Kasumi-1 (cell line): ENCODE data around the gene MED25.
"Not testable (repeated sequence)": the region's sequence is repeated elsewhere in the genome, so short reads cannot be mapped to it uniquely, and the experiment has no call there.

Experiments
- DNase-seq, 2 experiments: peaks; one replicate each; lab custom pipeline; 2025; lab: John Stamatoyannopoulos, UW

MED25 gene

DNA sequence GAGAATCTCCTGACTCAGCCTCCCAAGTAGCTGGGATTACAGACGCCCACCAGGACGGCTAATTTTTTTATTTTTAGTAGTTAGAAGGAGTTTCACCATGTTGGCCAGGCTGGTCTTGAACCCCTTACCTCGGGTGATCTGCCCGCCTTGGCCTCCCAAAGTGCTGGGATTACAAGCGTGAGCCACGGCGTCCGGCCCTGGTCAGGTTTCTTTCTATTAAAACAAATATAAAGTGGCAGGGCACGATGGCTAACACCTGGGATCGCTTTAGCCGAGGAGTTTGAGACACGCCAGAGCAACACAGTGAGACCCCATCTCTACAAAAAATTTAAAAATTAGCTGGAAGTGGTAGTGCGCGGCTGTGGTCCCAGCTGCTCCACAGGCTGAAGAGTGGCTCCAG, 1.5 kb upstream of the MED25 start:
- no peak for DNase-seq

GRCh38 chr19:49818649-49819370, 721 bp downstream of the MED25 start:
- DNase-seq: no peak

DNA sequence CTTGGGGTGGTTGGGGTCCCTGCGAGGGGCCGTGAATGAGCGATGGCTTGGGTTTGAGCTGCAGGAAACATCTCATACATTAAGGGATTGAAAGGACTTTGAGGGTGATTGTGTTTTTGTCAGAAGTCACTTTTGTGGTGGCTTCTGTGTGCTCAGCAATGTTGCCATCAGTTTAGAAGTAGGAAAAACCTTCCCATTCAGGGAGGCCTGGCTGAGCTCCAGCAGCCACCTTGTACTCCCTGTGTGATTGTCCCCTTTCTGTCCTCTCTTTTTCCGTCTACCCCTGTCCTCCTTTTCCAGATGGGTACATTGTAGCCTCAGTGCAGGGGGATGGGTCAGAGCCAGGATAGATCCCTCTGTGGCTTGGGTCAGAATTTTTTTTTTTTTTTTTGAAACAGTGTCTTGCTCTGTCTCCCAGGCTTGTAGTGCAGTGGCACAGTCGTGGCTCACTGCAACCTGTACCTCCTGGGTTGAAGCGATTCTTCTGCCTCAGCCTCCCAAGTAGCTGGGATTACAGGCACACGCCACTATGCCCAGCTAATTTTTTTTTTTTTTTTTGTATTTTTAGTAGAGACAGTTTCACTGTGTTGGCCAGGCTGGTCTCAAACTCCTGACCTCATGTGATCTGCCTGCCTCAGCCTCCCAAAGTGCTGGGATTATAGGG, 1.5 kb downstream of the MED25 start:
- DNase-seq: not testable (repeated sequence)

DNA sequence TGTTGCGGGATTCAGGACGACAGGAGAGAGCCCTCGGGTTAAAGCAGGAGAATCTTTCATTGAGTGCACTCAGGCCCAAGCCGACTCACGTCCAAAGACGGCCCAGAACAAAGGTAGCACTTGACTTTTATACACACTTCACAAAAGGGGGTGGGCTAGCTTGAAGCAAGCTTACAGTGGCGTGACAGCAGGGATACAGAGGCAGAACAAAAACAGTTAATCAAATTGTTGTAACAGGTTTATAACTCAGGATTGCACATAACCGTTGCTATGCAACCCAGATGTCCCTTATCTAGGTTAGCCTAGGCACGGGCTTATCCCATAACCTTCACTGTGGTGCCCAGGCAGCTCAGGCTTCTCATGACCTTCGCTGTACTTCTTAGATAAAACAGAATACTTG, 2.0 kb downstream of the MED25 start:
- DNase-seq: no peak

GRCh38 chr19:49823472-49823871, 5.4 kb downstream of the MED25 start:
- no peak for DNase-seq

DNA sequence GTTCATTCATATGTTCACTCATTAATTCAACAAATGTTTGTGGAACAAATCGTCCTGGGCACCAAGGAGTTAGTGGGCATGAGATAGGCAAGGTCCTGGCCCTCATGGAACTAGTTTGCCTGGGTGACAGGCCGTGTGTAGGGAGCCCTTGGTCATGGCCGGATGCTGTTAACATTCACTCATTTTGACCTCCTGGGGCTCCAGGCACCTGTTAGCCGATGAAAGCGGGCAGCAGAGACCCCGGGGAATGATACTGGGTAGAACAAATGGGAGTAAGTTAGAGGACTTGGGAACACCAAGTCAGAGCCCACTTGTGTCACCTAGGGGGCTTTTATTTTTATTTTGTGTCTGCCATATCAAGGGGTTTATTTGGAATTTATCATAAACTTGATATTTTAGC, 6.6 kb downstream of the MED25 start:
- DNase-seq: no peak

DNA sequence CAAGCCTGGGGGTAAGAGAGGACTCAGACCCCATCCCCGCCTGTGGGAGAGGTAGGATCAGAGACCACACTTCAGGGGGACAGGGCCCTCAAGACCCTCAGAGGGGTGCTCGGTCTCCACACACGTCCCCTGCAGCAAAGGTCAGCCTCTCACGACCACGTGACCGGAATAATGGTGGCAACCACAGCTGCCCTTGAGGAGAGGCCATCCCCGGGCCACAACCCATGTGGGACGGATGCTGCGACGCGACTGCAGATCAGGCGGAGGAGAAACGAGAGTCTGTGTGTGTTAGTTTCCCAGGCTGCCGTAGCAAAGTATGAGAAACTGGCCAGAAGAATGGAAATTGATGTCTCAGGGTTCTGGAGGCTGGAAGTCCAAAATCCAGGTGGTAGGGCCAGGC, 8.9 kb downstream of the MED25 start:
- DNase-seq: no peak

- no peak for DNase-seq
Observed at GRCh38 chr19:49829200-49829599, 11.1 kb downstream of the MED25 start.

DNA sequence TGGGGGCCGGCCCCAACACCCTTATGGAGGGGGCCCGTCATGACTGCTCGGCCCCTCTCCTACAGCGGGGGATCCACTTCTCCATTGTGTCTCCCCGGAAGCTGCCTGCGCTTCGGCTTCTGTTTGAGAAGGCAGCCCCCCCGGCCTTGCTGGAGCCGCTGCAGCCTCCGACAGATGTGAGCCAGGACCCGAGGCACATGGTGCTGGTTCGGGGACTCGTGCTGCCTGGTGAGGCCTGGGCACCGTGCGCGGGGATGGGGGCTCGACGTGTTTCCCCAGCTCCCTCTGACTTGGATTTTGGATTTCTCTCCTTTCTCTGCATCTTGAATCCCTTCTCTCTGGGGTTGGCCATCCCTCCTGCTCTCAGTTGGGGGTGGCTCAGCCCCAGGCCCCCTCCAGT, 11.6 kb downstream of the MED25 start:
- no peak for DNase-seq

DNA sequence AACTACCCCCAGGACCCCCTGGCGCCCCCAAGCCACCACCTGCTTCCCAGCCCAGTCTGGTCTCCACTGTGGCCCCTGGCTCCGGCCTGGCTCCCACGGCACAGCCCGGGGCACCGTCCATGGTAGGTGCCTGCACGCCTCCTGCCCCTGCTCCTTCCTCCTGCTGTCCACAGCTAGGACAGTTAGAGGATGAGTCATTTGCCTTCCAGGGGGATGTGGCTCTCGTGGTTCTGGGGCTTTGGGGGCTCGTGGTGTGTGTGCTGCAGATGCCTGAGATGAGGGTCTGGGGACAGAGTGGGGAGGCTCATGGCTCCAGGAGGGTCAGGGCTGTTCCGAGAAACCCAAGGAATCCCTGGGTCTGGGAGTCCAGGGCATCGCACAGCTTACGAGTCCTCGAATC, 12.7 kb downstream of the MED25 start:
- no peak for DNase-seq

DNA sequence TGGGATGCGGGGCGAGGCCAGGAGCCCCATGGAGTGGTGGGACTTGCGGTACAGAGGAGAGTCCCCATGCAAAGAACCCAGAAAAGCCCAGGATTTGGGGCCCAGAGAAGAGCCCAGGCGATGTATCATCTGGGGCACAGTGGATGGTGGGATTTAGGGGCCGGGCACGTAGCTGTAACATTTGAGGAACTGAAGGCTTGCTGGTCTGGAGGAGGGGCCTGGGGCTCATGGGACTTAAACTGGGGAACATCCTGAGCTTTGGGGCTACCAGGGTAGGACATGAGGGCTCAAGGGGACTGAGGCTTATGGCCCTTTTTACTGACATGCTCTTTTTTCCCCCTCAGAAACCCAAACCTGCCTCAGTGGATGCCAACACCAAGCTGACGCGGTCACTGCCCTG, 13.5 kb downstream of the MED25 start:
- peak; percentile 17 to 36 for DNase-seq

GRCh38 chr19:49832556-49832955, 14.5 kb downstream of the MED25 start:
- peak; percentile 79 to 80 for DNase-seq

DNA sequence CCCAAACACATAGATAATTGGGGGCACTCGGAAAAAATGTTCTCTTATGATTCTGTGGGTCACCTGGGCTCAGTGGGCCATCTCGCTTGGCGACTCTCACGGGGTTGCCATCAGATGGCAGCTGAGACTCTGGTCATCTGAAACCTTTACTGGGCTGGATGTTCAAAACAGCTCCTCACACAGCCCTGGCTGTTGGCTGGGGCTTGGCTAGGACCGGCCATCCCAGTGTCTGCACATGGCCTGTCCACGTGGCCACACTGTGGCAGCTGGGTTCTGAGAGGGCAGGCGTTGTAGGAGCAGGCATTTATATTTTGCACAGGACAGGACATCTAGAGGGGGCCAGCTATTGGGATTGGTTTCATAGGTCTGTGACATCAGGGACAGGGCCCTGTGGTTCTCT, 15.5 kb downstream of the MED25 start:
- DNase-seq: no peak

DNA sequence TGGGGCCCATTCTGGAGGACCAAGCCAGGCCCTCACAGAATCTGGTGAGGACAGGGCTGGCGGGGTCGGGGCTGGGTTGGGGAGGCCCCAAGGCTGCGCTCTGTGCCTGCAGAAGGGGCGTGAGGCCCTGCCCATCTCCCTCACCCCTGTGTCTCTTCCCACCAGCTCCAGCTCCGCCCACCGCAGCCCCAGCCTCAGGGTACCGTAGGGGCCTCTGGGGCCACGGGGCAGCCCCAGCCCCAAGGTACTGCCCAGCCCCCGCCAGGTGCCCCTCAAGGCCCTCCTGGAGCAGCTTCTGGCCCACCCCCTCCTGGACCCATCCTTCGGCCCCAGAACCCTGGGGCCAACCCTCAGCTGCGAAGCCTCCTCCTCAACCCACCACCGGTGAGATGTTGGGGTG, 17.5 kb downstream of the MED25 start:
- DNase-seq: no peak

DNA sequence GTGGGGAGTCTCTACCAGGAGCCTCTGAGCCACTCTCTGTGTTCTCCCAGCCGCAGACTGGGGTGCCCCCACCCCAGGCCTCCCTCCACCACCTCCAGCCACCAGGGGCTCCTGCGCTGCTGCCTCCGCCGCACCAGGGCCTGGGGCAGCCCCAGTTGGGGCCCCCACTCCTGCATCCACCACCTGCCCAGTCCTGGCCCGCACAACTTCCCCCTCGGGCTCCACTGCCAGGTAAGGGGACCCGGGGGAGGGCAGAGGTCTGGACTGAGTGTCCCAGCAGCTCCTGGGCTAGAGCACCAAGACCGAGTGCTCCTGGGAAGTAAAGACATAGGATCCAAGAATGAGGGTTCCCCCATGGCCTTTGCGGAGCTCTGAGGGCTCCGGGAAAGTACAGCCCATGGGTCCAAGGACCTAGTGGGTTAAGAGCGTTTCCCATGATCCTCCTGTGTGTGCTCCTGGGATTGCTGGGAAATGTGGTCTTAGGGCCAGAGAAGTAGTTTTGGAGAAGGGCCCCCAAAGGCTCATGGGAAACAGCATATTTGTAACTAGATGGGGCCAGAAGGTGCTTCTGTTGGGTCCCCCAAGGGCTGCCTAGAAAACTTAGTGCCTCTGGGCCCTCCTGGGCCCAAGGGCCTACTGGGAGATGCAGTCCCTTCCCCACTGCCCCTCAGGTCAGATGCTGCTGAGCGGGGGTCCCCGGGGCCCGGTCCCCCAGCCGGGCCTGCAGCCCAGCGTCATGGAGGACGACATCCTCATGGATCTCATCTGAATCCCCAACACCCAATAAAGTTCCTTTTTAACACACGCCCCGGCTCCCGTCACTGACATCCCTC, 18.3 kb downstream of the MED25 start:
- no peak for DNase-seq

- DNase-seq: no peak
Observed at GRCh38 chr19:49837009-49837310, 18.9 kb downstream of the MED25 start.

GRCh38 chr19:49837425-49837824, 19.3 kb downstream of the MED25 start:
- no peak for DNase-seq

DNA sequence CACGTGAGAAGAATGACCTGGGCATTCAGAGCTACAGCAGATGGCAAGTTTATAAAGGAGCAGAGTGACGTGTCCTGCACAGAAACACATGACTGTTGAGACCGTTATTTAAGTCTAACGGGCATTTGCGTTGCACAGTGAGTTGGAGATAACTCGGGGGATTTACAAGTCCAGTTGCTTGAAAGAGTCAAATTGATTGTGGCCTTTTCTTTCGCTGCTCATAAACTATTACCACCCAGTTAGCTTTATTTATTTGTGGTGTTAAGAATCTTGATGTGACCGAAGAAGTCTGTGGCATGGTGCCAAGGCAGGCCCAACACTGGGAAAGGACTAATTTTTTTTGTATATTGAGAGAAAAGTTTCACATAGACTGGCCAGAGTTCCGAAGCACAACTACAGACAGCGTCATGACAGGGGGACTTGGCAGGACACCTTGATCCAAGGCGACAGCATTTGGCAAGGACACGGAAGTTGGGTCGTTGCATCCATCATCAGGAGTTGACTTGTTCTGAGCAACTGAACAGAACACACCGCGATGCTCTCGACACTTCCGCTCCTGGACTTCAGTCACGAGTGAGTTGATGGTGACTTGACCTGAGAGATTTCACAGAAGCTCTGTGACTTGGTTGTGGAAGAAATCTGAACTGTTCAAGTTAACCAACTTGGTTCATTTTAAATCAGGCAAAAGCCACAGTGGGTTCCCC, 20.9 kb downstream of the MED25 start:
- no peak for DNase-seq

- DNase-seq: no peak
Observed at GRCh38 chr19:49839713-49840112, 21.6 kb downstream of the MED25 start.

- DNase-seq: no peak
Observed at GRCh38 chr19:49840321-49840720, 22.2 kb downstream of the MED25 start.

GRCh38 chr19:49840736-49841249, 22.7 kb downstream of the MED25 start:
- no peak for DNase-seq

DNA sequence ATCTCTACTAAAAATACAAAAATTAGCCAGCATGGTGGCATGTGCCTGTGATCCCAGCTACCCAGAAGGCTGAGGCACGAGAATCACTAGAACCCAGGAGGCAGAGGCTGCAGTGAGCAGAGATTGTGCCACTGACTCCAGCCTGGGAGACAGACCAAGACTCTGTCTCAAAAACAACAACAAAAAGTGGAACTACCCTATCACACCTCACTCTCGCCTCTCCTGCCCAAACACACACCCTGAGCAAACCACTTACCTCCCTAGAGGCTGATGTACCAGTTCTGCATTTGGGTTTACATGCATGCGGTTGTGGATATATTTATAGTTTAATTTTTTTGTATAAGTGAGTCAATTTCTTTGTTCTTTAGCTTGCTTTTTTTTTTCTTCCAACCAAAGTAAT, 25.2 kb downstream of the MED25 start:
- no peak for DNase-seq
